Anterior cingulate cortex (tissue), 58 donors: ENCODE data around the gene NDRG2.
"Not testable (repeated sequence)": the region's sequence is repeated elsewhere in the genome, so short reads cannot be mapped to it uniquely, and the experiment has no call there.

Experiments
- DNase-seq, 58 donors: peaks; one replicate each; lab custom pipeline; 2025; lab: John Stamatoyannopoulos, UW

The NDRG2 gene

DNA sequence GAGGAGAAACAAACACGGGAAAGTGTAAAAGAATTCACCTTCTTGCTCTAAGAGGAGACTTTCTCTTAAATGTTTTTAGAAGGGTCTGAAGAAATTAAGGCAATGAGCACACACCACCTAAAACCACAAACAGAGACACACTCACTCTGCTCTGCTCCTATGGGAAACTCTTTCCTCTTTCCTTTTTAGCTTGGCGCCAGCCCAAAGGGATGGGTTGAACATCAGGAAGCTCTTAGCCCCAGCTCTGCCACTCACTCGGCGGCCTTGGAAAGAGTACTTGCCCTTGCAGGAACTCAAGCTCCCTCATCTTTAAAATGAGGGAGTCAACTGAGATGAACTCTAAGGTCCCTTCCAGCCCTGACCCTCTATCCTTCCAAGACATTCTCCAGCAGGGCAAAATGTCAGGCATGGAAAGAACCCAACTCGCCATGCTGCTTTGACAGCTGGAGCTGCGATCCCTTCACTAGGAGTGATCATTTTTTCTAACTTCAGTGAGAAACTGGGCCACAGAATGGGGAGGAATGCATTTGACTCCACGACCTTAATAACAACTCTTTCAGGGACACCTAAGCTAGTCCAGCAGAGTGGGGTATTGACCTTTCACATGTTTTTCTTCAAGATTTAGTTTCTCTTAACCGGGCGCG lies 31.8 kb upstream of the NDRG2 start:
- no peak for DNase-seq

- no peak for DNase-seq
These were observed 30.7 kb upstream of the NDRG2 start for GRCh38 chr14:21055432-21056117.

GRCh38 chr14:21054768-21055145 lies 29.9 kb upstream of the NDRG2 start:
- no peak for DNase-seq

- no peak for DNase-seq
These were observed 29.4 kb upstream of the NDRG2 start for GRCh38 chr14:21054123-21054767.

DNA sequence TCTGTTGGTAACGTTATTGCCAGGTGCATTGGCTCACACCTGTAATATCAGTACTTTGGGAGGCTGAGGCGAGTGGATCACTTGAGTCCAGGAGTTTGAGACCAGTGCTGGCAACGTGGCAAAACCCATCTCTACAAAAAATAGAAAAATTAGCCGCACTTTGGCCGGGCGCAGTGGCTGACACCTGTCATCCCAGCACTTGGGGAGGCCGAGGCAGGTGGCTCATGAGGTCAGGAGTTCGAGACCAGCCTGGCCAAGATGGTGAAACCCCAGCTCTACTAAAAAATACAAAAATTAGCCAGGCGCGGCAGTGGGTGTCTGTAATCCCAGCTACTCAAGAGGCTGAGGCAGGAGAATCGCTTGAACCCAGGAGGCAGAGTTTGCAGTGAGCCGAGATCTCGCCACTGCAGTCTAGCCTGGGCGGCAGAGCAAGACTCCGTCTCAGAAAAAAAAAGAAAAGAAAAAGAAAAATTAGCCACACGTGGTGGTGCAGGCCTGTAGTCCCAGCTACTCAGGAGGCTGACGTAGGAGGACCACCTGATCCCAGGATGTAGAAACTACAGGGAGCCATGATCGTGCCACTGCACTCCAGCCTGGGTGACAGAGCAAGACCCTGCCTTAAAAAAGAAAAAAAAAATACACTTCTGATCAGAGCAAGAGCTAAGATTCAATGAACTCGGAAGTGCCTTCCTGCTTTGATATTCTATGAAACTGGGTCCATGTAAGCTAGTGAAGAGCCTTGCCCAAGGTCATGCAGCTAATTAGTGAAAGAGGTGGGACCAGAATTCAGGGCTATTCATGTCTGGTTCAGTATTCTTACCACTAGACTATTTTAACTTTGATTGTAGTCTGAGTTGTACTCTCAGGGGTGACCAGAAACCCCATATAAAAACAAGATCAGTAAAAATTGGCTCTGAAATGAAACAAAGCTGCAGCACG lies 28.6 kb upstream of the NDRG2 start:
- no peak for DNase-seq

- no peak for DNase-seq
These were observed 25.7 kb upstream of the NDRG2 start for GRCh38 chr14:21050597-21050996.

DNA sequence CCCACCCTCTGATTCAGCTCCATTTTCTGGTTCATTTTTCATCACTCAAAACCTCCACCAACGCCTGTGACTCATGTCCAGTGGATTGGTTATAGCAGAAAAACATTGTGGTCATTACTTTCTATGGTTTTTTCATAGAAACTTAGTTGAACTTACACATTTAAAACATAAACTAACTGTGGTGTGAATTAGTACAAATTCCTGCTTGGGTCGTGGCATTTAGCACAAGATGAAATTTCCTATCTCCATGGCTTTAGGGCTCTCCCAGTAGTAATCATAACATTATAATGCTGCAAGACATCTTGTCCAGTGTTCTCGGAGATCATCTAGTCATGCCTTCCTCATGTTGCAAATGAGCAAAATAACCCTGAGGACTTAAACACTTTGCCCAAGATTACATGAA lies 24.4 kb upstream of the NDRG2 start:
- no peak for DNase-seq

DNA sequence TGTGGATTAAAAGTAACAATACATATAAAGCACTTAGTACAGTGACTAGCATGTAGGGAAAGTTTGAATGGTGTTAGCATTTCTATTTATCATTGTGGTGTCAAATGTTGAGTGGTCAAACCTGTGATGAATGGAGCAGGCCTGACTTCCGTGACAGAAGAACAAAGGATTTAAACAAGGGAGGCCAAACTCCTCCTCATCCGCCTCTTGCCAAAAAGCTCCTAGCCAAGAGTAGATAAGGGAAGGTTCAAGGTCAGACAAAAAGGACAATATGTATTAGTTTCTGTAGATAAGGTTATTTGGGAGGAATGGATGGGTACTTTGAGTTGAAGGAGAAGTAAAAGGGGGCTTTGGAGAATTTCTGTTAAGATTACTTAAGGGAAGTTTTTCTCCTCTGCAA lies 23.8 kb upstream of the NDRG2 start:
- no peak for DNase-seq

DNA sequence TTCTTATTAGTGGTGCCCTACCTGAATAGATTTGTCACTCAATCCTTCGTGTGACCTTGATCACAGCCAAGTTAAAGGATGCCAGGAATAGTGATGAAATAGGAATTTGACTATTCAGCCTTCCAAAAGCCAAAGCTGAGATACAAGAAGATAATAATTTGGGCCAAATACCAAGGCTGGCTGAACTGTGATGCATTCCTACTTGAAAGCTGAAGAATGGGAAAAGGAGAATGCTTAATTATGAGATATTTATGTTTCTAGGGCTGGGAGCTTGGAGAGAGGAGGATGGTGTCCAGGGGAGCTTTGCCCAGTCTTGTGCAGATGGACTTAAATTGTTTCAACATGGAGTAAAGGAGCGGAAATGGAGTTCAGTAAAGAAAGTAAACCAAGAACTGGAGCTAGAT lies 22.5 kb upstream of the NDRG2 start:
- no peak for DNase-seq

DNA sequence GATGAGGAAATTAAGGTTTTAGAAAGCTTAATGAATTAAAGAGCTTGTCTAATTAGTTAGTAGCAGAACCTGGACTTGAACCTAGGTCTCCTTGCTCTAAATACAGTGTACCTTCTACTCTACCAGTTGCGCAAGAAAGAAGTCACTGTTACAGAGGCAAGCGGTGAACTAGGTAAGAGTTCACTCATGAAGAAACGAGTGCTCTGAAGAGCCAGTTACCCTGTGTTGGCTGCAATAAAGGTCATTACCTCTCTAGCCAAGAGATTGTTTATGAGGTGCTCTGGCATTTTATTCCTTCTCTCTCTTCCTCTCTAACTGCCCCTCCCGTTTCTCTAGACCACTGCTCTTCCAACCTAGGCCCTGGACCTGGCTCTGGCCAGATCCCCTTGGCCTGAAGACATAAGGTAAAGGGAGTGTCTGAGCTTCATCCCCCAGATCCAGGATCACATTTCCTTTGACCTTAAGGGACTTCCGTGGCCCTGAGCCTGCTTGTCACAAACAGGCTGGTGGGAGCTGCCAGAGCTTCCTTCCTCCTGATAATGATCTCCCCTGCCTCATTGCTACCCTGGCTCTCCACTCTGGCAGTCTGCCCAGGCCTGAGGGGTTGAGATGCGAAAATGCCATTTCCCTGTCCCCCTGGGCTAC lies 19.2 kb upstream of the NDRG2 start:
- no peak for DNase-seq

DNA sequence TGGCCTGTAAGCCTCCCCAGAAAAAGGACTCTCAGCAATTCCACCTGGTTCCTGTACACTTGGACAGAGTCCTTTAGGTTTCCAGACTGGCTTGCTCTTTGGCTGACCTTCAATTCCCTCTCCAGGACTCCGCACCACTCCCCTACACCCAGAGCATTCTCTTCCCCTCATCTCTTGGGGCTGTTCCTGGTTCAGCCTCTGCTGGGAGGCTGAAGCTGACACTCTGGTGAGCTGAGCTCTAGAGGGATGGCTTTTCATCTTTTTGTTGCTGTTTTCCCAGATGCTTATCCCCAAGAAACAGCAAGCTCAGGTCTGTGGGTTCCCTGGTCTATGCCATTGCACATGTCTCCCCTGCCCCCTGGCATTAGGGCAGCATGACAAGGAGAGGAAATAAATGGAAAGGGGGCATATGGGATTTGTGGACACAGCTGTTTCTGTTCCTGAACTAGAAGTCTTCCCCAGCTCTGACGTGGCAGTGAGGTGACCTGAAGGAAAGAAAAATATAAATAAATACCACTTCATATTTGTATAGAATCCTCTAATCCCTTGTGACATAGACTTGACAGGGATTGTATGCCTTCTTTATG lies 18.6 kb upstream of the NDRG2 start:
- no peak for DNase-seq

DNA sequence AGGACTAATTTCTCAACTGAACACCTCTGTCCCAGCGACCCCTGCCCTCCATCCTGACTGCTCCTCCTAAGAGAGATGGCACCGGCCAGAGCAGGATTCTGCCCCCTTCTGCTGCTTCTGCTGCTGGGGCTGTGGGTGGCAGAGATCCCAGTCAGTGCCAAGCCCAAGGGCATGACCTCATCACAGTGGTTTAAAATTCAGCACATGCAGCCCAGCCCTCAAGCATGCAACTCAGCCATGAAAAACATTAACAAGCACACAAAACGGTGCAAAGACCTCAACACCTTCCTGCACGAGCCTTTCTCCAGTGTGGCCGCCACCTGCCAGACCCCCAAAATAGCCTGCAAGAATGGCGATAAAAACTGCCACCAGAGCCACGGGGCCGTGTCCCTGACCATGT lies 18.1 kb upstream of the NDRG2 start:
- DNase-seq = peak in 41 of 58 donors; percentile 4 to 76 (median 40)

GRCh38 chr14:21041676-21042433 lies 17.0 kb upstream of the NDRG2 start, which contains the start of gene RNASE7:
Gene RNASE7, plus strand, starts transcription at chr14:21042362. Its CDS starts 631 bp downstream, at chr14:21042993.
- DNase-seq = peak in 7 of 58 donors; percentile 4 to 68 (median 14)

GRCh38 chr14:21040941-21041340 lies 16.1 kb upstream of the NDRG2 start:
- DNase-seq = not testable (repeated sequence)

DNA sequence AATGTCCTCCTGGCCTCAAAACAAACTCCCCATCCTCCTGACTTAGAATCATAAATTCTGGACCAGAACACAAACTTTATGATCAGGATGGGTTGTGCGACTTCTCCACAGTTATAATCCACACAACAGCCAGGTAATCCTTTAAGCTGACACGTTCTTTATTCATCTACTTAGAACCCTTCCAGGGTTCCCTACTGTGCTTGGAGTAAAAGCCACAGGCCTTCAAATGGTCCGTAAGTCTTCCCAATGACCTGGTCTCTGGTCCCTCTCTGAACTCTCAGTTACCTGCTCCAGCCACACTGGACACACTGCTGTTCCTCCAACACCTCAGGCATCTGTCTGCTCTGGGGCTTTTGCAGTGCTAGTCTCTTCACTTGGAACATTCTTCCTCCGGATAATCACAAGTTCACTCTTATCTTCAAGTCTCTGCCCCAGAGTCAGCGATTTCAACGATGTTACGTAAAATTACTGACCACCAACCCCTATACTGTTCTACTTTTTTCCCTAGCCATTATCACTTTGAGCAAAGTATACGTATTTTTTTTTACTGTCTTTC lies 15.6 kb upstream of the NDRG2 start:
- DNase-seq = no peak

GRCh38 chr14:21039585-21040369 lies 14.9 kb upstream of the NDRG2 start:
- DNase-seq = peak in 40 of 58 donors; percentile 10 to 87 (median 44)
